H9 (cell line): Measurements from ENCODE around the gene CENPP. TPM values are rescaled to one million over a fixed set of nuclear protein-coding genes. Genes with fewer than 3 reads are reported as not detected.

Source experiments
- DNase-seq: peaks from one replicate; pipeline ENCODE4 v3.0.0-alpha.2; 2017
- H2AFZ ChIP-seq: one replicate; pipeline ENCODE4 v1.6.1; 2013; ENCODE audit warnings: mild to moderate bottlenecking, low read length, control low read depth, moderate library complexity
- H2AK5ac ChIP-seq: 2 replicates; pipeline ENCODE4 v1.6.1; 2013; ENCODE audit warnings: low read length, control low read depth, mixed read lengths; ENCODE audit not compliant: insufficient read length
- H2BK120ac ChIP-seq: one replicate; pipeline ENCODE4 v1.6.1; 2013; ENCODE audit warnings: low read depth, mild to moderate bottlenecking, low read length, control low read depth, inconsistent platforms; ENCODE audit not compliant: poor library complexity, severe bottlenecking
- H2BK12ac ChIP-seq: 2 replicates; pipeline ENCODE4 v1.6.1; 2013; ENCODE audit warnings: low read length, control low read depth, mixed read lengths, low read depth; ENCODE audit not compliant: insufficient read length
- H2BK15ac ChIP-seq: 2 replicates; pipeline ENCODE4 v1.6.1; 2013; ENCODE audit warnings: low read depth, low read length, control low read depth
- H2BK20ac ChIP-seq: one replicate; pipeline ENCODE4 v1.6.1; 2013; ENCODE audit warnings: low read depth, mild to moderate bottlenecking, low read length, control low read depth, inconsistent platforms; ENCODE audit not compliant: poor library complexity, severe bottlenecking
- H2BK5ac ChIP-seq: 2 replicates; pipeline ENCODE4 v1.6.1; 2013; ENCODE audit warnings: low read length, control low read depth, mixed read lengths; ENCODE audit not compliant: insufficient read length
- H3K14ac ChIP-seq: 2 replicates; pipeline ENCODE4 v1.6.1; 2013; ENCODE audit warnings: low read length, control low read depth; ENCODE audit not compliant: insufficient read depth
- H3K18ac ChIP-seq: 2 replicates; pipeline ENCODE4 v1.6.1; 2013; ENCODE audit warnings: low read depth, mild to moderate bottlenecking, mixed read lengths, low read length, control low read depth; ENCODE audit not compliant: insufficient read length
- H3K23ac ChIP-seq: 2 replicates; pipeline ENCODE4 v1.6.1; 2013; ENCODE audit warnings: low read length, control low read depth, mixed read lengths, low read depth; ENCODE audit not compliant: insufficient read length
- H3K23me2 ChIP-seq: 2 replicates; pipeline ENCODE4 v1.6.1; 2013; ENCODE audit warnings: low read depth, mild to moderate bottlenecking, mixed read lengths, low read length, control low read depth; ENCODE audit not compliant: insufficient read length, poor library complexity, severe bottlenecking
- H3K27ac ChIP-seq: 2 replicates; pipeline ENCODE4 v1.5.1; 2013; ENCODE audit warnings: low read length, control low read depth, mixed read lengths, low read depth; ENCODE audit not compliant: insufficient read length
- H3K27me3 ChIP-seq: 2 replicates; pipeline ENCODE4 v1.6.1; 2013; ENCODE audit warnings: low read length, control low read depth, inconsistent platforms; ENCODE audit not compliant: insufficient read depth
- H3K4ac ChIP-seq: 2 replicates; pipeline ENCODE4 v1.6.1; 2013; ENCODE audit warnings: low read depth, mild to moderate bottlenecking, control low read depth, inconsistent platforms, low read length, moderate library complexity
- H3K4me1 ChIP-seq: 2 replicates; pipeline ENCODE4 v1.6.1; 2013; ENCODE audit warnings: low read length, control low read depth, inconsistent platforms; ENCODE audit not compliant: insufficient read depth
- H3K4me2 ChIP-seq: 2 replicates; pipeline ENCODE4 v1.6.1; 2013; ENCODE audit warnings: low read length, control low read depth, mixed read lengths; ENCODE audit not compliant: insufficient read length, insufficient read depth
- H3K56ac ChIP-seq: 2 replicates; pipeline ENCODE4 v1.6.1; 2013; ENCODE audit warnings: low read depth, mild to moderate bottlenecking, mixed read lengths, low read length, control low read depth; ENCODE audit not compliant: insufficient read length
- H3K79me1 ChIP-seq: 2 replicates; pipeline ENCODE4 v1.6.1; 2013; ENCODE audit warnings: low read depth, mild to moderate bottlenecking, moderate library complexity, low read length, control low read depth, inconsistent platforms; ENCODE audit not compliant: insufficient read depth, poor library complexity, severe bottlenecking
- H3K79me2 ChIP-seq: 2 replicates; pipeline ENCODE4 v1.6.1; 2013; ENCODE audit warnings: low read length, control low read depth, inconsistent platforms; ENCODE audit not compliant: insufficient read depth
- H3K9ac ChIP-seq: 2 replicates; pipeline ENCODE4 v1.6.1; 2013; ENCODE audit warnings: low read length, control low read depth, mixed read lengths; ENCODE audit not compliant: insufficient read length; ENCODE audit errors: extremely low read depth
- H3K9me3 ChIP-seq: one replicate; pipeline ENCODE4 v1.6.1; 2013; ENCODE audit warnings: low read depth, low read length, inconsistent platforms; ENCODE audit not compliant: control insufficient read depth
- H3T11ph ChIP-seq: one replicate; pipeline ENCODE4 v1.6.1; 2013; ENCODE audit warnings: mild to moderate bottlenecking, low read length, control low read depth, inconsistent platforms
- H4K20me1 ChIP-seq: one replicate; pipeline ENCODE4 v1.6.1; 2013; ENCODE audit not compliant: control insufficient read depth, insufficient read length, insufficient read depth
- H4K5ac ChIP-seq: 2 replicates; pipeline ENCODE4 v1.6.1; 2013; ENCODE audit warnings: low read depth, mild to moderate bottlenecking, mixed read lengths, low read length, control low read depth; ENCODE audit not compliant: insufficient read length
- H4K8ac ChIP-seq: replicated peaks from 2 replicates; pipeline ENCODE4 v1.6.1; 2013; ENCODE audit warnings: low read length, control low read depth, mixed read lengths, low read depth; ENCODE audit not compliant: insufficient read length
- H4K91ac ChIP-seq: 2 replicates; pipeline ENCODE4 v1.6.1; 2013; ENCODE audit warnings: low read depth, mild to moderate bottlenecking, moderate library complexity, mixed read lengths, low read length, control low read depth; ENCODE audit not compliant: insufficient read length
- H3K27ac Mint-ChIP-seq, 3 experiments: 2 replicates in 2 of 3; 3 replicates in 1 of 3; pipeline ENCODE4 v1.8.0; 2020 to 2021; ENCODE audit warnings: mixed read lengths in 3 of 3, mild to moderate bottlenecking in 1 of 3, moderate library complexity in 1 of 3
- H3K27me3 Mint-ChIP-seq: 2 replicates; pipeline ENCODE4 v1.8.0; 2021; ENCODE audit warnings: low read depth, mild to moderate bottlenecking, moderate library complexity, mixed read lengths
- H3K36me3 Mint-ChIP-seq, 3 experiments: 2 replicates in 2 of 3; 3 replicates in 1 of 3; pipeline ENCODE4 v1.8.0; 2020 to 2021; ENCODE audit warnings: low read depth in 3 of 3, mixed read lengths in 3 of 3; ENCODE audit not compliant: insufficient read depth in 1 of 3
- H3K4me1 Mint-ChIP-seq, 2 experiments: 2 replicates each; pipeline ENCODE4 v1.8.0; 2020; ENCODE audit warnings: mixed read lengths in 2 of 2
- H3K4me3 Mint-ChIP-seq, 2 experiments: 2 replicates in 1 of 2; 3 replicates in 1 of 2; pipeline ENCODE4 v1.8.0; 2020 to 2021; ENCODE audit warnings: mild to moderate bottlenecking in 2 of 2, mixed read lengths in 2 of 2, moderate library complexity in 1 of 2
- H3K9me3 Mint-ChIP-seq, 2 experiments: 2 replicates in 1 of 2; 3 replicates in 1 of 2; pipeline ENCODE4 v1.8.0; 2020; ENCODE audit warnings: mild to moderate bottlenecking in 2 of 2, mixed read lengths in 2 of 2, moderate library complexity in 1 of 2
- CTCF ChIP-seq: fragments of 200-600 bp; sonication (generic); conservative IDR thresholded peaks from 3 replicates; pipeline ENCODE4 v1.8.0; 2021; ENCODE audit warnings: antibody characterized with exemption, mild to moderate bottlenecking
- WGBS: extraction: QIAGEN DNeasy Blood & Tissue Kit; methylation state at CpG from one replicate; pipeline ENCODE4 v1.1.7; 2013; ENCODE audit warnings: missing lambda C conversion rate, low lambda C conversion rate, mixed read lengths; ENCODE audit not compliant: insufficient read length; ENCODE audit errors: extremely low coverage; 5-methylcytosine and 5-hydroxymethylcytosine counted together
- total RNA-seq: library from RNA; stranded (reverse); gene quantifications from 2 replicates; pipeline ENCODE4 v1.2.1, GENCODE V29; 2021

CENPP gene
- total RNA-seq, 1 experiment from 2014 or later = 9.1 TPM

GRCh38 chr9:92300936-92301335 is 24.8 kb upstream of the CENPP start:
- H4K5ac ChIP-seq = no peak overlapping the region
- H2BK15ac ChIP-seq = no peak overlapping the region
- H3K27me3 ChIP-seq = no peaks in the 10 kb centered on the region
- no peaks in the 10 kb centered on the region for H4K20me1 ChIP-seq
- no peak overlapping the region for H2BK20ac ChIP-seq
- Mint-ChIP-seq H3K27me3 (no peaks in the 10 kb centered on the region), H3K9me3 (no peaks in the 10 kb centered on the region), H3K36me3 (peaks cover 26 to 82% (median 74%) of the 10 kb centered on the region in 3 experiments; a peak in 6 of 7 replicates), H3K4me1 (no peaks in the 10 kb centered on the region), H3K27ac (no peak overlapping the region), H3K4me3 (no peak overlapping the region)
- no peak overlapping the region for H2BK120ac ChIP-seq
- H2BK12ac ChIP-seq = no peak overlapping the region
- no peak overlapping the region for H3K14ac ChIP-seq
- no peak overlapping the region for H3K18ac ChIP-seq
- H3K4ac ChIP-seq = no peak overlapping the region
- no peak overlapping the region for H2BK5ac ChIP-seq
- no peak overlapping the region for H3K4me2 ChIP-seq
- no peaks in the 10 kb centered on the region for H3K23me2 ChIP-seq
- no peak overlapping the region for H2AFZ ChIP-seq
- H2AK5ac ChIP-seq = no peak overlapping the region
- no peak overlapping the region for H3K9ac ChIP-seq
- TF ChIP-seq CTCF = no peak
- no peaks in the 10 kb centered on the region for H3K79me2 ChIP-seq
- no peak overlapping the region for H3T11ph ChIP-seq
- no peaks in the 10 kb centered on the region for H3K79me1 ChIP-seq
- no peak overlapping the region for H4K8ac ChIP-seq
- H3K9me3 ChIP-seq = no peaks in the 10 kb centered on the region
- H3K56ac ChIP-seq = no peak overlapping the region
- DNase-seq = no peak
- H3K23ac ChIP-seq = no peak overlapping the region
- no peak overlapping the region for H4K91ac ChIP-seq
- H3K27ac ChIP-seq = no peak overlapping the region
- no CpG with 5 or more reads among the region's 1 CpG for WGBS
- no peaks in the 10 kb centered on the region for H3K4me1 ChIP-seq
